ENCODE results near the gene RAB28. TPM values are rescaled to one million over a fixed set of nuclear protein-coding genes. Genes with fewer than 3 reads are reported as not detected.

Gene RAB28
- total RNA-seq, 4 donors from 2014 or later: 3.9 to 8.0 (median 6.7) TPM

GRCh38 chr4:13528821-13529127, 44.6 kb upstream of the RAB28 start:
- Histone ChIP-seq H3K27me3 (peaks cover 94 to 99% (median 98%) of the 10 kb centered on the region in 3 donors), H3K9me3 (peaks cover 0 to 14% (median 3%) of the 10 kb centered on the region in 3 donors), H3K36me3 (no peaks in the 10 kb centered on the region), H3K4me3 (peak overlapping the region in 1 of 4 donors; percentile 13), H3K27ac (no peak overlapping the region), H3K4me1 (no peaks in the 10 kb centered on the region)
- ATAC-seq (no peak), DNase-seq (no peak)
- intact Hi-C loops (cut with DNase I; ENCODE audit: low total_unique reads): no loop called here
- in situ Hi-C loops (cut with MboI; ENCODE audit: low sequenced_read_pairs in 4 of 4): loop anchor here in 1 of 4 donors (25.0 kb wide), 1 partner anchor 791 kb away; no protein-coding TSS in a partner anchor
- TF ChIP-seq POLR2A (IDR thresholded peaks at IDR 0.05) (no peak), CTCF (IDR thresholded peaks at IDR 0.05 in 4 of 5, conservative IDR thresholded peaks at IDR 0.05 in 1 of 5) (no peak)

GRCh38 chr4:13527981-13528820, 44.1 kb upstream of the RAB28 start:
- peak overlapping the region in 1 of 4 donors; percentile 13 for H3K4me3 ChIP-seq
- H3K36me3 ChIP-seq: no peaks in the 10 kb centered on the region
- no peak overlapping the region for H3K27ac ChIP-seq
- DNase-seq: no peak
- peaks cover 0 to 14% (median 3%) of the 10 kb centered on the region in 3 donors for H3K9me3 ChIP-seq
- ATAC-seq: no peak
- peaks cover 94 to 100% (median 99%) of the 10 kb centered on the region in 3 donors for H3K27me3 ChIP-seq
- H3K4me1 ChIP-seq: peaks cover 0 to 2% of the 10 kb centered on the region in 2 donors
- intact Hi-C loops (cut with DNase I; ENCODE audit: low total_unique reads) (no loop called here), in situ Hi-C loops (cut with MboI; ENCODE audit: low sequenced_read_pairs in 4 of 4) (loop anchor here in 1 of 4 donors (25.0 kb wide), 1 partner anchor 791 kb away; no protein-coding TSS in a partner anchor)
- no peak for TF ChIP-seq POLR2A (IDR thresholded peaks at IDR 0.05)
- TF ChIP-seq CTCF (IDR thresholded peaks at IDR 0.05 in 4 of 5, conservative IDR thresholded peaks at IDR 0.05 in 1 of 5): no peak

GRCh38 chr4:13527192-13527980, 43.2 kb upstream of the RAB28 start:
- intact Hi-C loops (cut with DNase I; ENCODE audit: low total_unique reads): no loop called here
- in situ Hi-C loops (cut with MboI; ENCODE audit: low sequenced_read_pairs in 4 of 4): loop anchor here in 1 of 4 donors (25.0 kb wide), 1 partner anchor 790 kb away; no protein-coding TSS in a partner anchor
- Histone ChIP-seq H3K27ac (no peak overlapping the region), H3K4me3 (no peak overlapping the region), H3K4me1 (peaks cover 0 to 10% of the 10 kb centered on the region in 2 donors), H3K9me3 (peaks cover 0 to 14% (median 3%) of the 10 kb centered on the region in 3 donors), H3K27me3 (peaks cover 94 to 100% (median 99%) of the 10 kb centered on the region in 3 donors), H3K36me3 (no peaks in the 10 kb centered on the region)
- DNase-seq (no peak), ATAC-seq (no peak)
- TF ChIP-seq CTCF (IDR thresholded peaks at IDR 0.05 in 4 of 5, conservative IDR thresholded peaks at IDR 0.05 in 1 of 5): no peak
- no peak for TF ChIP-seq POLR2A (IDR thresholded peaks at IDR 0.05)

GRCh38 chr4:13526658-13527057, 42.5 kb upstream of the RAB28 start:
- no peak for TF ChIP-seq CTCF (IDR thresholded peaks at IDR 0.05 in 4 of 5, conservative IDR thresholded peaks at IDR 0.05 in 1 of 5)
- no peak for TF ChIP-seq POLR2A (IDR thresholded peaks at IDR 0.05)
- Histone ChIP-seq H3K4me1 (peaks cover 0 to 12% of the 10 kb centered on the region in 2 donors), H3K4me3 (no peak overlapping the region), H3K27ac (no peak overlapping the region), H3K36me3 (no peaks in the 10 kb centered on the region), H3K9me3 (peaks cover 0 to 14% (median 3%) of the 10 kb centered on the region in 3 donors), H3K27me3 (peaks cover 93 to 100% (median 99%) of the 10 kb centered on the region in 3 donors)
- in situ Hi-C loops (cut with MboI; ENCODE audit: low sequenced_read_pairs in 4 of 4) (loop anchor here in 1 of 4 donors (25.0 kb wide), 1 partner anchor 789 kb away; no protein-coding TSS in a partner anchor), intact Hi-C loops (cut with DNase I; ENCODE audit: low total_unique reads) (no loop called here)
- DNase-seq (no peak), ATAC-seq (no peak)

Data from gastrocnemius medialis (tissue), 4 donors.